Colonic mucosa (tissue), 4 donors: ENCODE measurements around the gene FASLG. TPM values are rescaled to one million over a fixed set of nuclear protein-coding genes. Genes with fewer than 3 reads are reported as not detected.
A peak's percentile ranks its signal among the peaks of the same experiment; 100 is the strongest.

ENCODE experiments used
- DNase-seq: peaks from one replicate; pipeline ENCODE4 v3.0.0-alpha.2; 2020
- H3K27ac ChIP-seq: fragments of 200-600 bp; one replicate; pipeline ENCODE4 v1.8.0; 2021
- H3K27me3 ChIP-seq: fragments of 200-600 bp; one replicate; pipeline ENCODE4 v1.8.0; 2021
- H3K36me3 ChIP-seq: fragments of 200-600 bp; one replicate; pipeline ENCODE4 v1.8.0; 2021
- H3K4me1 ChIP-seq: fragments of 200-600 bp; one replicate; pipeline ENCODE4 v1.8.0; 2021; ENCODE audit warnings: mild to moderate bottlenecking
- H3K4me3 ChIP-seq: fragments of 200-600 bp; one replicate; pipeline ENCODE4 v1.8.0; 2021
- H3K9ac ChIP-seq, 2 donors: one replicate each; pipeline ENCODE4 v1.7.0; 2013; ENCODE audit warnings: control low read depth in 2 of 2, low read depth in 2 of 2, low read length in 2 of 2
- H3K9me3 ChIP-seq: fragments of 200-600 bp; one replicate; pipeline ENCODE4 v1.8.0; 2021
- CTCF ChIP-seq: fragments of 200-600 bp; IDR thresholded peaks from one replicate; pipeline ENCODE4 v1.8.0; 2022; ENCODE audit warnings: antibody characterized with exemption, mild to moderate bottlenecking
- intact Hi-C: fragments of 100-400 bp; cut with DNase I; formaldehyde crosslinking; loops from one replicate; pipeline ENCODE4 v1.14.1; 2022
- total RNA-seq, 2 donors: library from RNA; stranded (reverse); fragmentation: NEBNext Ultra II Directional in 1 of 2; extraction: Animal tissue kit (Norgen Biotek cat#: 25700) in 1 of 2; gene quantifications; one replicate each; pipeline ENCODE4 v1.2.1, GENCODE V29; 2021
- donor health status: healthy.
- donor health status: DM: no; HTN: no; CAD: no.
- donor health status: DM: no; HTN: no; CAD: no.

The FASLG gene
- total RNA-seq, 2 donors from 2014 or later: 0.24 to 0.30 TPM

- no peaks in the 10 kb centered on the region for H3K36me3 ChIP-seq
- intact Hi-C loops: no loop called here
- no peak for DNase-seq
- no peak overlapping the region for H3K4me3 ChIP-seq
- no peak overlapping the region for H3K27ac ChIP-seq
- no peaks in the 10 kb centered on the region for H3K4me1 ChIP-seq
- H3K9me3 ChIP-seq: no peaks in the 10 kb centered on the region
- H3K9ac ChIP-seq: no peak overlapping the region
- H3K27me3 ChIP-seq: no peaks in the 10 kb centered on the region
- TF ChIP-seq CTCF: no peak
Measured at GRCh38 chr1:172637522-172637921, 21.4 kb upstream of the FASLG start.

GRCh38 chr1:172638249-172638648, 20.7 kb upstream of the FASLG start:
- Histone ChIP-seq H3K4me3 (no peak overlapping the region), H3K9me3 (no peaks in the 10 kb centered on the region), H3K27ac (no peak overlapping the region), H3K36me3 (no peaks in the 10 kb centered on the region), H3K27me3 (no peaks in the 10 kb centered on the region), H3K9ac (no peak overlapping the region), H3K4me1 (no peaks in the 10 kb centered on the region)
- intact Hi-C loops: no loop called here
- no peak for DNase-seq
- TF ChIP-seq CTCF: no peak

- Histone ChIP-seq H3K4me1 (no peaks in the 10 kb centered on the region), H3K27ac (no peak overlapping the region), H3K4me3 (no peak overlapping the region)
Measured at GRCh38 chr1:172638885-172639831, 19.7 kb upstream of the FASLG start.

GRCh38 chr1:172640111-172640510, 18.8 kb upstream of the FASLG start:
- H3K9ac ChIP-seq: no peak overlapping the region
- intact Hi-C loops: no loop called here
- no peaks in the 10 kb centered on the region for H3K9me3 ChIP-seq
- no peak for TF ChIP-seq CTCF
- no peaks in the 10 kb centered on the region for H3K4me1 ChIP-seq
- H3K27me3 ChIP-seq: no peaks in the 10 kb centered on the region
- H3K4me3 ChIP-seq: no peak overlapping the region
- H3K27ac ChIP-seq: no peak overlapping the region
- H3K36me3 ChIP-seq: no peaks in the 10 kb centered on the region
- DNase-seq: no peak

More at GRCh38 chr1:172638885-172639831, 19.7 kb upstream of the FASLG start:
- intact Hi-C loops: no loop called here
- Histone ChIP-seq H3K9me3 (no peaks in the 10 kb centered on the region), H3K36me3 (no peaks in the 10 kb centered on the region), H3K9ac (no peak overlapping the region), H3K27me3 (no peaks in the 10 kb centered on the region)
- peak; percentile 21 for DNase-seq
- no peak for TF ChIP-seq CTCF

GRCh38 chr1:172641492-172641891, 17.4 kb upstream of the FASLG start:
- H3K36me3 ChIP-seq: no peaks in the 10 kb centered on the region
- H3K9me3 ChIP-seq: no peaks in the 10 kb centered on the region
- DNase-seq: no peak
- intact Hi-C loops: no loop called here
- no peak overlapping the region for H3K27ac ChIP-seq
- H3K4me3 ChIP-seq: no peak overlapping the region
- TF ChIP-seq CTCF: no peak
- H3K27me3 ChIP-seq: no peaks in the 10 kb centered on the region
- no peaks in the 10 kb centered on the region for H3K4me1 ChIP-seq
- H3K9ac ChIP-seq: no peak overlapping the region
